Measurements from ENCODE around the gene SFN. TPM values are rescaled to one million over a fixed set of nuclear protein-coding genes. Genes with fewer than 3 reads are reported as not detected.

Gene SFN
- total and polyA plus RNA-seq, 2 donors (not counting 1 experiment from before 2014, with no cell fraction given): 0.09 to 0.34 TPM

GRCh38 chr1:26855636-26856035, 7.3 kb upstream of the SFN start:
- Histone ChIP-seq H3K4me2 (replicated peaks; ENCODE audit: low read depth, low read length, poor library complexity, severe bottlenecking) (no peak overlapping the region), H3K4me3 (ENCODE audit: control extremely low read depth in 1 of 5, extremely low read depth in 1 of 5, insufficient read depth in 1 of 5, low read depth in 2 of 5, low read length in 4 of 5) (no peak overlapping the region), H4K20me1 (ENCODE audit: control insufficient read depth, insufficient read depth, low read length, poor library complexity, severe bottlenecking) (no peaks in the 10 kb centered on the region), H3K27ac (ENCODE audit: low read length in 2 of 2) (no peak overlapping the region), H3K4me1 (ENCODE audit: control insufficient read depth in 2 of 2, insufficient read depth in 2 of 2, low read length in 2 of 2) (no peaks in the 10 kb centered on the region), H3K9ac (ENCODE audit: low read length) (no peak overlapping the region), H3K27me3 (replicated peaks in 1 of 4; ENCODE audit: control extremely low read depth in 1 of 4, control insufficient read depth in 3 of 4, insufficient read depth in 4 of 4, low read length in 3 of 4) (no peaks in the 10 kb centered on the region), H2AFZ (ENCODE audit: insufficient read depth, low read depth, low read length, poor library complexity, severe bottlenecking) (no peak overlapping the region), H3K36me3 (replicated peaks in 1 of 2; ENCODE audit: control extremely low read depth in 1 of 2, control insufficient read depth in 1 of 2, extremely low read depth in 1 of 2, insufficient read depth in 2 of 2, low read length in 1 of 2) (peaks cover 0 to 36% of the 10 kb centered on the region in 2 experiments), H3K79me2 (ENCODE audit: control insufficient read depth, insufficient read depth, low read length) (no peaks in the 10 kb centered on the region), H3K9me3 (ENCODE audit: control extremely low read depth in 1 of 3, control insufficient read depth in 2 of 3, insufficient read depth in 1 of 3, low read length in 2 of 3) (no peaks in the 10 kb centered on the region)
- no peaks in the 10 kb centered on the region for H3K27me3 Mint-ChIP-seq
- H3K9me3 Mint-ChIP-seq (ENCODE audit: insufficient read depth): no peaks in the 10 kb centered on the region
- CTCF ChIA-PET: interaction anchor here (0.9 to 3.9 kb wide), 9 partner anchors 11 to 254 kb away, joined by 3 to 27 read pairs (median 6); partner anchors contain the start of gene GPN2
- no peak overlapping the region for H3K27ac Mint-ChIP-seq
- ATAC-seq (ENCODE audit: low read depth) (no peak), DNase-seq (no peak)
- H3K4me1 Mint-ChIP-seq: no peaks in the 10 kb centered on the region
- POLR2A ChIA-PET: interaction anchor here (1.1 kb wide), 1 partner anchor 10 kb away, joined by 3 read pairs; no protein-coding TSS in a partner anchor
- no peak overlapping the region for H3K4me3 Mint-ChIP-seq
- WGBS (ENCODE audit: insufficient coverage): 86% methylated on average over 1 of the region's 4 CpGs
- TF ChIP-seq EZH2 (IDR thresholded peaks at IDR 0.05; ENCODE audit: borderline replicate concordance, insufficient read depth, low read depth, low read length, poor library complexity, severe bottlenecking) (no peak), CTCF (IDR thresholded peaks at IDR 0.05) (no peak)
- intact Hi-C loops (cut with micrococcal nuclease): no loop called here

- H3K27ac Mint-ChIP-seq: no peak overlapping the region
Measured at GRCh38 chr1:26856181-26856580, 6.8 kb upstream of the SFN start.

More at GRCh38 chr1:26856181-26856580, 6.8 kb upstream of the SFN start:
- no peak for DNase-seq
- peaks cover 0 to 31% of the 10 kb centered on the region in 2 experiments for H3K36me3 ChIP-seq (replicated peaks in 1 of 2; ENCODE audit: control extremely low read depth in 1 of 2, control insufficient read depth in 1 of 2, extremely low read depth in 1 of 2, insufficient read depth in 2 of 2, low read length in 1 of 2)
- no peaks in the 10 kb centered on the region for H3K4me1 ChIP-seq (ENCODE audit: control insufficient read depth in 2 of 2, insufficient read depth in 2 of 2, low read length in 2 of 2)
- no peaks in the 10 kb centered on the region for H3K4me1 Mint-ChIP-seq
- no peak overlapping the region for H3K4me3 ChIP-seq (ENCODE audit: control extremely low read depth in 1 of 5, extremely low read depth in 1 of 5, insufficient read depth in 1 of 5, low read depth in 2 of 5, low read length in 4 of 5)
- H4K20me1 ChIP-seq (ENCODE audit: control insufficient read depth, insufficient read depth, low read length, poor library complexity, severe bottlenecking): no peaks in the 10 kb centered on the region
- no peak overlapping the region for H3K27ac ChIP-seq (ENCODE audit: low read length in 2 of 2)
- H3K9me3 ChIP-seq (ENCODE audit: control extremely low read depth in 1 of 3, control insufficient read depth in 2 of 3, insufficient read depth in 1 of 3, low read length in 2 of 3): no peaks in the 10 kb centered on the region
- H2AFZ ChIP-seq (ENCODE audit: insufficient read depth, low read depth, low read length, poor library complexity, severe bottlenecking): no peak overlapping the region
- H3K79me2 ChIP-seq (ENCODE audit: control insufficient read depth, insufficient read depth, low read length): no peaks in the 10 kb centered on the region
- H3K9ac ChIP-seq (ENCODE audit: low read length): no peak overlapping the region
- no peak overlapping the region for H3K4me2 ChIP-seq (replicated peaks; ENCODE audit: low read depth, low read length, poor library complexity, severe bottlenecking)
- 98% methylated on average over 4 of the region's 11 CpGs for WGBS (ENCODE audit: insufficient coverage)
- intact Hi-C loops (cut with micrococcal nuclease): no loop called here
- CTCF ChIA-PET: interaction anchor here (1.5 to 3.9 kb wide), 6 partner anchors 10 to 35 kb away, joined by 4 to 27 read pairs (median 11); partner anchors contain the start of gene GPN2
- no peak for TF ChIP-seq CTCF (IDR thresholded peaks at IDR 0.05)
- TF ChIP-seq EZH2 (IDR thresholded peaks at IDR 0.05; ENCODE audit: borderline replicate concordance, insufficient read depth, low read depth, low read length, poor library complexity, severe bottlenecking): no peak
- POLR2A ChIA-PET: no interaction called here
- no peaks in the 10 kb centered on the region for H3K27me3 Mint-ChIP-seq
- no peaks in the 10 kb centered on the region for H3K9me3 Mint-ChIP-seq (ENCODE audit: insufficient read depth)
- H3K4me3 Mint-ChIP-seq: no peak overlapping the region
- ATAC-seq (ENCODE audit: low read depth): no peak
- H3K27me3 ChIP-seq (replicated peaks in 1 of 4; ENCODE audit: control extremely low read depth in 1 of 4, control insufficient read depth in 3 of 4, insufficient read depth in 4 of 4, low read length in 3 of 4): no peaks in the 10 kb centered on the region
